AG10803 (cell line): ENCODE results near the gene LYPD6.

Experiments used
- DNase-seq: peaks from one replicate; pipeline ENCODE4 v3.0.0; 2010; ENCODE audit warnings: low read depth
- H3K4me3 ChIP-seq: 2 replicates; pipeline ENCODE4 v1.5.1; 2011; ENCODE audit warnings: mild to moderate bottlenecking, low read length, control low read depth
- TF ChIP-seq, protein P1 (sequence below): conservative IDR thresholded peaks from 2 replicates; pipeline ENCODE4 v1.5.1; 2011; ENCODE audit warnings: mild to moderate bottlenecking, low read length, control low read depth, inconsistent platforms

The LYPD6 gene

GRCh38 chr2:149399934-149400615, 69.7 kb downstream of the LYPD6 start:
- TF ChIP-seq, protein P1, sequence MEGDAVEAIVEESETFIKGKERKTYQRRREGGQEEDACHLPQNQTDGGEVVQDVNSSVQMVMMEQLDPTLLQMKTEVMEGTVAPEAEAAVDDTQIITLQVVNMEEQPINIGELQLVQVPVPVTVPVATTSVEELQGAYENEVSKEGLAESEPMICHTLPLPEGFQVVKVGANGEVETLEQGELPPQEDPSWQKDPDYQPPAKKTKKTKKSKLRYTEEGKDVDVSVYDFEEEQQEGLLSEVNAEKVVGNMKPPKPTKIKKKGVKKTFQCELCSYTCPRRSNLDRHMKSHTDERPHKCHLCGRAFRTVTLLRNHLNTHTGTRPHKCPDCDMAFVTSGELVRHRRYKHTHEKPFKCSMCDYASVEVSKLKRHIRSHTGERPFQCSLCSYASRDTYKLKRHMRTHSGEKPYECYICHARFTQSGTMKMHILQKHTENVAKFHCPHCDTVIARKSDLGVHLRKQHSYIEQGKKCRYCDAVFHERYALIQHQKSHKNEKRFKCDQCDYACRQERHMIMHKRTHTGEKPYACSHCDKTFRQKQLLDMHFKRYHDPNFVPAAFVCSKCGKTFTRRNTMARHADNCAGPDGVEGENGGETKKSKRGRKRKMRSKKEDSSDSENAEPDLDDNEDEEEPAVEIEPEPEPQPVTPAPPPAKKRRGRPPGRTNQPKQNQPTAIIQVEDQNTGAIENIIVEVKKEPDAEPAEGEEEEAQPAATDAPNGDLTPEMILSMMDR: no peak
- DNase-seq: no peak
- no peak overlapping the region for H3K4me3 ChIP-seq

- no peak overlapping the region for H3K4me3 ChIP-seq
- DNase-seq: peak; percentile 72
- TF ChIP-seq, protein P1: no peak
Observed at GRCh38 chr2:149400997-149401396, 70.6 kb downstream of the LYPD6 start.

DNA sequence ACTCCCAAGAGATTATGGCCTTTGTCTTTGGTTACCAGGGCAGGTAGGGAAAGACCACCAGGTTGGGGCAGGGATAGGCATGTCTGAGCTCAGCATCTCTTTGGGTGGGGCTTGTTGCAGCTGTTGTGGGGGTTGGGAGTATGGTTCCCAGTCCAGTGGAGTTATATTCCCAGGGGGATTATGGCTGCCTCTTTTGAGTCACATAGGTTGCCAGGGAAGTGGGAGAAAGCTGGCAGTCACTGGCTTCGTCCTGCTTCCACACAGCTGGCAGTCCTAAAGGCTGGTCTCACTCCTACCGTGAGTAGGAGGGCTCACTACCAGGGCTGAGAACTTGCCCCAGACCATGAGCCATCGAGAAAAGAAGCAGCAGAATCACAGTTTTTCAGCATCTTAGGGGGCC, 79.1 kb downstream of the LYPD6 start:
- TF ChIP-seq, protein P1: no peak
- no peak overlapping the region for H3K4me3 ChIP-seq
- no peak for DNase-seq

DNA sequence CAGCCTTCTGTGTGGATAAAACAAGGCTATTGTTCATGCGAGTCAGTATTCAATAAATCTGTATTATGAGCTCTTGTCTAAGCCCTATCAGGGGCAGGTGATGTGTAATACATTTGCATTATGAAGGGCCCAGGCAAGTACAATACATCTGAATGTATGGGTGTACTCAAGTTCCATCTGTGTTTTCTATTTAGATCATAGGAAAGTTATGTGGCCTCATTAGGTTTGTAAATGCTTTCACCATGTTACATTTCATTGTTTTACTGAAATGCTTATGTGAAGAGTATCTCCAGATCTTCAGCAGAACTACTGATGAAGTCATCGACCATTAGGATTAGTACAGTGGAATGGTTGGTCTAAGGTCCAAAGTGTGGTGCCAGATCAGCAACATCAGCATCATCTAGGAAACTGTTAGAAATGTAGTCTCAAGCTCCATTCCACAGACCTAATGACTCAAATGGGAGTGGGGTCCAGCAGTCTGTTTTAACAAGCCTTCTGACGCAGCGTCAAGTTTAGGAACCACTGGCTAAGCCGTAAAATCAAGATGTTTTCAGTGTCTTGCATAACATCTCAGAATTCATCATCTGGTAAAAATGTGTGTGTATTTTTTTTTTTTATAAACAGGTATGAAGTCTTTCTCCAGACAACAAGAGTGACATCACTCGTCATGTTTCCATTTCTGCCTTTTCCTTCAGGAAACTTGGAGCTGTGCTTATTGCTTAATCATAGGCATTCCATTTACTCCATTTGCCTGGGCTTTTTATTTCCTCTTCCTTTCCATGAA, 80.5 kb downstream of the LYPD6 start:
- peak; percentile 94 for DNase-seq
- TF ChIP-seq, protein P1: no peak
- H3K4me3 ChIP-seq: no peak overlapping the region

DNA sequence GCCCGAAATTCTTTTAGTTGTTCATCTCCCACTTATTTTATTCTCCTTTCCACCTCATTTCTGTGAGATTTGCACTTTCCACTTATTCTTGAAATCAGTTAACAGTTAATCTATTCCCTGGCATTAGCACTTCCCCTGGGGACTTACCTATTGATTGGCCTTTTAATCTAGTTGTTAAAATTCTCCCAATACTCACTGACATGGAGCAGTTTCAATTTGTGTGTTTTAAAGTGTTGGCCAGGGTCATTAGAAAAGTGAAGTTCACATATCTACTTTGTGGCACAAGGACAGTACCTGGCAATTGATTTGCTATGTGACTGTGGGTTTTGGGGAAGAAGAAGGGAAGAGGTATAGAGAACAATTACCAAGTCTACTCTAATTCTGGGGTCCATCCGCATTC, 83.1 kb downstream of the LYPD6 start:
- TF ChIP-seq, protein P1: no peak
- no peak overlapping the region for H3K4me3 ChIP-seq
- DNase-seq: no peak

DNA sequence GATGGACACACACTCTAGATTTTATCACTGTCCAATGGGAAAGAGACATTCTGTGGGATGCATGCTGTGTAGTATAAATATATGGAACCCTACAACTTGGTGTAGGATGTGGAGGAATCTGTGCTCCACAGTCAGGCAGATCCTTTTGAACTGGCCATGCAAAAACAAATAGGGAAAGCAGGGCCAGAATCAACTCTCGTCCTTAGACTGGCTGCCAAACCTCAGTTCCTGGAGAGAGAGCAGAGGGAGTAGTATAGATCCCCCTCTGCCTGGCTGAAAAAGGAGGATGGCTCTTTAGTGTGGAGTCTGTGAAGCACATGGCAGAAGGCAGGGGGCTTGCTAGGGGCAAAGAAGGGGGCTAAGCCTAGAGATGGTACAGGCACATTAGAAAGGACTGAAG, 84.7 kb downstream of the LYPD6 start:
- no peak overlapping the region for H3K4me3 ChIP-seq
- TF ChIP-seq, protein P1: no peak
- DNase-seq: no peak

- TF ChIP-seq, protein P1: no peak
Observed at GRCh38 chr2:149418065-149418464, 87.7 kb downstream of the LYPD6 start.

More at GRCh38 chr2:149418065-149418464, 87.7 kb downstream of the LYPD6 start:
- DNase-seq: no peak
- H3K4me3 ChIP-seq: no peak overlapping the region
